Activated CD4-positive, alpha-beta T cell treated with anti-CD3 and anti-CD28 coated beads, Interleukin-10, Interleukin-2, amounts not matched to agents 100 ng/mL and 50 ng/mL, durations not matched to agents 16 hours and 8 hours (primary cell): ENCODE measurements around the gene TRPV4.
"Not testable (repeated sequence)": the region's sequence is repeated elsewhere in the genome, so short reads cannot be mapped to it uniquely, and the experiment has no call there.

Experiments used
- DNase-seq: peaks from one replicate; pipeline ENCODE4 v3.0.0-alpha.2; 2020

Gene TRPV4

DNA sequence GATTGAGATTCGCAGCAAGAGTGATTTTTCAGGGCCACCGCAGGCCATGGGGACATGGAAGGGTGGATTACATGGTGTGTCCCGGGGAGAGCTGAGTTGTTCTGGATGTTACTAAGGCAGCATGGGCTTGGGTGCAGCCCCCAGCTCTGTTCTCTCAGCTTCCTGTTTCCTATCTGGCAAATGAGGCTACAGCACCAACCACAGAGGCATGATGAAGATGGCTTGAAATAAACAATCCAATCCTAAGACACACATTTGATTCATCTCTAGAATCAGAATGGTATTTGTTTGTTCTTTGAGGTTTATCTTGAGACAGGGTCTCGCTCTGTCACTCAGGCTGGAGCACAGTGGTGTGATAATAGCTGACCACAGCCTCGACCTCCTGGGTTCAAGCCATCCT lies 25.6 kb upstream of the TRPV4 start:
- peak; percentile 21 for DNase-seq

DNA sequence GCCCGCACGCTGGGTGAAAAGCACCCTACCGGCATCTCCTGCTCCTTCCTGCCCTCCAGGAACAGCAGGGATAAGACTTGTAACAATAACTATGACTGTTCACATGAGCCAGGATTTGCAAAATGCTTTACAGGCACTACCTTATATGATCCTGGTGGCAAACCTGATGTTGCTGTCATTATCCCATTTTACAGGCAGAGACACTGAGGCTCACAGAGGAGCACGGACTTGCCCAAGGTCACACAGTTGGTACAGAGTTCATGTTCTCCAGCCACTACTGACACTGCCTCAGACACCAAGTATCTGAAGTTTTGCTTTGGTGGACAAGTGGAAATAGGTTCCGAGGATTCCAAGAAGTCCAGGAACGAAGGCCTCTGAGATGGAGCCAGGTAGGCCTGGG lies 24.5 kb upstream of the TRPV4 start:
- DNase-seq, result no peak

DNA sequence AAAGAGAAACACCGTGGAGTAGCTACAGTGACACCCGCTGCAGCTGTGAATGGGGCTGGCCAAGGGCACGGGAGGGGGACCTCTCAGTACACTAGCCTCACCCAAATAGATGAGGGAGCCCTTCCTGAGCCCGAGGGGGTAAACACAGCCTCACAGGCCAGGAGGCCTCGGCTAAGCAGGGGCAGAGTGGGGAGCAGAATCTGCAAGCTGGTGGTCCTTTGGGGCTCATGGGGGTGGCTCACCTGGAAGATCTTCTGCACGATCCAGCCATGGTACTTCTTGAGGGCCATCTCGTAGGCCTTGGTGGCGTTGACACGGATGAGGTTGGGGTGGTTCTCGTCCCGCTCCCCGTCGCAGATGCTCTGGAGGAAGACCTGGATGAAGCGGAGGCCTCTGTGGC lies 22.2 kb upstream of the TRPV4 start:
- DNase-seq, result no peak

DNA sequence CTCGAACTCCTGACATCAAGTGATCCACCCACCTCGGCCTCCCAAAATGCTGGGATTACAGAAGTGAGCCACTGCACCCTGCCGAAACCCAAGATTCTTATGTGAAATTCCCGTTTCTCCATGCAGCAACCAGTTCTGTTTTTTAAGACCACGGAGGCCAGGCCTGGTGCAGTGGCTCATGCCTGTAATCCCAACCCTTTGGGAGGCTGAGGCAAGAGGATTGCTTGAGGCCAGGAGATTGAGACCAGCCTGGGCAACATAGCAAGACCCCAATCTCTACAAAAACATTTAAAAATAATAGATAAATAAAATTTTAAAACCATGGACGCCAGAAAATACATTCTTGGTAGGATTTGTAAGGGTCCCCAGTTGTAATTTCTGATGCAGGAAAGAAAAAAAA lies 17.3 kb upstream of the TRPV4 start:
- DNase-seq, result not testable (repeated sequence)

DNA sequence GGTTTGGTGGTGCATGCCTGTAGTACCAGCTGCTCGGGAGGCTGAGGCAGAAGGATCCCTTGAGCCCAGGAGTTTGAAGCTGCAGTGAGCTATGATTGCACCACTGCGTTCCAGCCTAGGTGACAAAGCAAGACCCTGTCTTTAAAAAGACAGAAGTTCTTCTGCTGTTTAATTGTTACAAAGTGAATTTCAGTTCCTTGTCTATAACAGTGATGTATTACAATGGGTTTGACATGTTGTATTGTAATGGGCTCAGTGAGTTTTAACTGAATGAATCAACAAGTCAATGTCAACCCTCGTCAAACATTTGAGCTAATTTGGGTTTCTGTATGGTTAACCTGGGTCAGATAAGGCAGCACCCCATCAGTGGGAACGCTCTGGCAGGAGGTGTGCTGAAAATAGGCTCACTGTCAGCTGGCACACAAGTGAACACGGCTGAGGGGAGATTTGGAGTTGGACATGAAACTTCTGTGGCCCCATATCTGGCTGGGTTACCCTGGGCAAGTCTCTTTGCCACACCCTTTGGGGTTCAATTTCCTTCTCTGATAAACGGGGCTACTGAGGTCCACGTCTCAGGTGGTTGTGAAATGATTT lies 14.0 kb upstream of the TRPV4 start:
- DNase-seq, result no peak

DNA sequence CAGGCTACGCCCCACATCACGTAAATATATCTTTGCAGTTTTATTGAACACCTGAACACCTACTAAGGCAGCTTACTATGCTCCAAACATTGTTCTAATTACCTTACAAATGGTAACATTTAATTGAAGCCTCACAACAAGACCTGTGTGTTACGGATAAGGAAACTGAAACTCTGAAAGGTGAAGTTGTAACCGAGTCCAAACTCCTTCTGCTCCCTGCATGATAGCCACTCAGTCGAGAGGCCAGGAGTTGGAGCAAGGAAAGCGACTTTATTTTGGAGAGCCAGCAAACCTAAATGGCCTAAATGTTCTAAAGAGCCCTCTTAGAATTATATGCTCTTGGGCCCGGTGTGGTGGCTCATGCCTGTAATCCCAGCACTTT lies 12.6 kb upstream of the TRPV4 start:
- no peak for DNase-seq

DNA sequence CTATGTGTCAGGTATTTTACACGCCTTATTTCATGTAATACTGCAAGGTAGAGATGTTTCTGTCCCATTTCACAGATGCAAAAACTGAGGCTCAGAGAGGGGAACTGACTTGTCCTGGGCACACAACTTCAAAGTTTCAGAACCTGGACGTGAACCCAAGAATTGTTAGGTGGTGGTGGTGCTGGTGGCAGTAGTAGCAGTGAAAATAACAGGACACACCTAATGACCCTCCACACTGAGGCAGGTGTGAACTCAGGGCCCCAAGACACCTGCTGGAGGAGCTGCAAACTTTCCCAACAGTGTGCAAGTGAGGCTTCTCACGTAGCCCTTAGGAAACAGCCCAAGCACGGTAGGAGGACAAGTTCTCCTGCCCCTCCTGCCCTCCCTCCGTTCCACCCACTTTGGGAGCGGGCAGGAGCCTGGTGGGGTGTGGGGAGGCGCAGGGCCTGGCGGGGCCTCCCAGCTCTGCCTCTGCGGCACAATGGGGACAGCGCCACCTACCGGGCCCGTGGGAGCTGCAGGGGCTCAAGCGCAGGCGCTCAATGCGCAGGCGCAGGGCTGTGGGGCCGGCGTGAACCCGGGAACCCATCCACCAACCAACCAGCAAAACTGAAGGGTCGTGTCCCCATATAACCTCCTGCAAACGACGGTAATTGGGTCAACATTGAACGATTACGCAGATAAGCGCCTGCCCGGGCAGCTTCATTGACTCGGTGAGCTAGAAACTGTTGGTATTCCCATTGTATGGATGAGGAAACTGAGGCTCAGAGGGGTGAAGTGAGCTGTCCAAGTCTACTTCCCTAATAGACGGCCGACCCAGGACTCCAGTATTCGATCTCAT lies 12.0 kb upstream of the TRPV4 start:
- DNase-seq, result peak; percentile 93

DNA sequence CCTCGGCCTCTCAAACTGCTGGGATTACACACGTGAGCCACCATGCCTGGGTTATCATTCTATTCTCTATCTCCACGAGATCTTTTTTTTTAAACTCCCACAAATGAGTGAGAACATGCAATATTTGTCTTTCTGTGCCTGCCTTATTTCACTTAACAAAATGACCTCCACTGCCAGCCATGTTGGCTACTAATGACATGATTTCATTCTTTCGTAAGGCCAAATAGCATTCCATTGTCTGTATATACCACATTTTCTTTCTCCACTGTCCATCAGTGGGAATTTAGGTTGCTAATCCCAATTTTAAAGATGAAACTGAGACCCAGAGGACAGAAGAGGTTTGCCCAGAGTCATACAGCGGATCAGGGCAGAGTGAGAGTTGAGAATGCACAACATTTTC lies 10.9 kb upstream of the TRPV4 start:
- DNase-seq, result no peak

DNA sequence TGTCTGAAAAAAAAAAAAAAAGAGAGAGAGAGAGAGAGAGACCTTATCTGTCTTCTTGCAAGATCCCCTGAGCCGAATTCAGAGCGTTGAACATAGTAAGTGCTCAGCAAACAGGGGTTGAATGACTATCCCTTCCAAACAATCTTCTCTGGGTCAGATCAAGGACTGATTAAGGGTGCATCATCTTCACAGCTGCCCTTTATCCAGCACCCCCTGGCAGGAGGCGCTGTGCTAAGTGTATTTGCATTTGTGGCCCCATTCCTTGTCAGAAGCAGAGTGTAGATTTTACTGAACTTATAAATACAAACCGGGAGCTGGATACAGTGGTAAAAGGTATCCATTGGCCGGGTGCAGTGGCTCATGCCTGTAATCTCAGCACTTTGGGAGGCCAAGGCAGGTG lies 8.8 kb upstream of the TRPV4 start:
- DNase-seq, result no peak

DNA sequence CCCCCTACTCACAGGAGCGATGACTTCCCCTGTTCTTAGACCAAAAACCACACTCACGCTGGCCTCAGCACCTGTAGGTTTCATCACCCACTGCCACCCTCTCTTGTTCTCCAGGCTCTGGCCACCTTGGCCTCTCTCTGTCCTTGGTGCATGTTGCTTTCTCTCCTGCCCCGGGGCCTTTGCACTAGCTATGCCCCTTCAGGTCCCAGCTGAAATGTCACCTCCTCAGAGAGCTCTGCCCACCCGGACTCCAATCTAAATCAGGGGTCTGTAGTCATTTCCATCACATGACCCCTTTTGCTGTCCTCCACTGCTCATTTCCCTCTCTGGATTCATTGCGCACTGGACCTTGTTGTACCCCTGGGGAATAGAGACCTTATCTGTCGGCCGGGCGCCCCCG lies 8.2 kb upstream of the TRPV4 start:
- DNase-seq, result no peak

DNA sequence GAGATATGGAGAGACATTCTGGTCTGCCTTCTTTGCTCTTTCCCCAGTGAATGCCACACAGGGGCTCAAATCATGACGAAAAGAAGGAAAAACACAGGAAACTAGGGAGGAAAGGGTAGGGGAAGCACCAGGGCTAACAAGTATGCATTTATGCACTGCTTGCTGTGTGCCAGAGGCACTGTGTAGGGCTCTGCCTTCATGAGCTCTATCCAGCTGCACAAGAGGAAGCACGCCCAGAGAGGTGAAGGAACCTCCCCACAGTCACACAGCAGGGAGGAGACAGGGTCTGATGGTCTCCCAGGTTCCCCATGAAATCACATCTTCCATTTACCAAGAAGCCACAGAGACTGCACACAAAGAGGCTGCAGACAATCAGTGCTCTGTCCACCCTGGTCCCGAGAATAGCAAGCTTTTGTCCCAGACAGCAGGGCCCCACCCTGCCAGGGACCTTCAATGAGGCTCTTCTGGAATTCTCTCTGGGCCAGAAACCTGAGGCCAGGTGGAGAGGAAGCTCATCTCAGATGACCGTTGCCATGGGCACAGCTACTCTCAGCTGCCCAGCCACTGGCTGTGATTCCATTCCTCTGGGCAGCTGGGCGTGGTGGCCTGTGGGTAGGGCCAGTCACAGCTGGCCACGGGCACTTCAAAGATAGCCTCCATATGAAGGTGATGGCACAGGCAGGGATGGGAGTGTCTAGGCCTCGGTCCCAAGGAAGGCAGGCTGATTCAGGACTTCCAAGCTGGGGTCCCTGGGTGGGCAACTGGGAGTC lies 7.3 kb upstream of the TRPV4 start:
- DNase-seq, result no peak

DNA sequence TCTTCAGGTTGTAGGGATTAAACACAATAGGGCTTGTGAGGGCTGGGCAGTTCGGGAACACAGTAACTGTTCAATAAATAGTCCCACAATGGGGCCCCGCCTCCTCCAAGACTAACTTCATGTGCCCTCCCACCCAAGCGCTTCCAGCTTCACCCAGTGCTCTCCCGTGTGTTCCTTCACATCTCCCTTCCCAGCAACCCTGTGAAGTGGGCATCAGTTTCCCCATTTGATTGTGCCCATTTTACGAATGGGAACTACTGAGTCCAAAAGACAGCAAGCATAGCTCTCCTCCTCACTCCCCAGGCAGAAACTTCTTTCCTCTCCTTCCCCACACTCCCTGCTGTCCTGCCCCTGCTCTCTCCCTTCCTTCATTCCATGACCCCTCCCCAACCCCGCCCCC lies 6.2 kb upstream of the TRPV4 start:
- no peak for DNase-seq

DNA sequence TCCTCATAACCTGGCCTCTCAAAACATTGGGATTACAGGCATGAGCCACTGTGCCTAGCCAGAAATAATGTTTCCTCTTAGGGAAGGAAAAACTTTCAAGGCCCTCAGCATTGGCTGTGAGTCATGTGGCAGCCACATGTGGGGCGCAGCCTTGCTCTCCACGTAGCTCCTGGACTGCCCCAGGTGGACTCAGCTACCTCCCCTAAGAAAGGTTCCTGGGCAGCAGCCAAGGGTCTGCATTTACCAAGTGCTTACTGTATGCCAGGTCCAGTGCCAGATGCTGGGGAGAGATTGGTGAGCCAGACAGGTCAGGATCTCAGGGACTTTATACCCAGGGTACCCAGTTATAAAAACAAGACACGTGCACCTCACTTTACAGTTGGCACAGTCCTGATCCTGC lies 3.7 kb upstream of the TRPV4 start:
- DNase-seq, result no peak

DNA sequence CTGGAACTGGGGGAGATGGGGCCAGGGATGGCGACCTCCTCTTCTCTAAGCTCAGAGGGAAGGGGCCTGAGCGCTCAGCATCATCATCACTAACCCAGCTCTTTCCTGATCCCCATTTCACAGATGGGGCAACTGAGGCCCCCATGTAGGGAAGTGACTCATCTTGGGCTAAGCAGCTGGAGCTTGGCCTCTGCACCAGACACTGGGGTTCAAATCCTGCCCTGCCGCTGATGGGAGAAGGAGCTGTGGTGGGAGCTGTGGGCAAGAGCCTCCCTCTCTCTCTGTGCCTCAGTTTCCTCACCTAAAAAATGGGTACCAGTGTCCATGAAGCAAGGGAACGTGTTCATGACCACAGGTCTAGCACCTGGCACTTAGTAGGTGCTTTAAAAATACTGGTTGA lies 2.6 kb upstream of the TRPV4 start:
- DNase-seq, result no peak

DNA sequence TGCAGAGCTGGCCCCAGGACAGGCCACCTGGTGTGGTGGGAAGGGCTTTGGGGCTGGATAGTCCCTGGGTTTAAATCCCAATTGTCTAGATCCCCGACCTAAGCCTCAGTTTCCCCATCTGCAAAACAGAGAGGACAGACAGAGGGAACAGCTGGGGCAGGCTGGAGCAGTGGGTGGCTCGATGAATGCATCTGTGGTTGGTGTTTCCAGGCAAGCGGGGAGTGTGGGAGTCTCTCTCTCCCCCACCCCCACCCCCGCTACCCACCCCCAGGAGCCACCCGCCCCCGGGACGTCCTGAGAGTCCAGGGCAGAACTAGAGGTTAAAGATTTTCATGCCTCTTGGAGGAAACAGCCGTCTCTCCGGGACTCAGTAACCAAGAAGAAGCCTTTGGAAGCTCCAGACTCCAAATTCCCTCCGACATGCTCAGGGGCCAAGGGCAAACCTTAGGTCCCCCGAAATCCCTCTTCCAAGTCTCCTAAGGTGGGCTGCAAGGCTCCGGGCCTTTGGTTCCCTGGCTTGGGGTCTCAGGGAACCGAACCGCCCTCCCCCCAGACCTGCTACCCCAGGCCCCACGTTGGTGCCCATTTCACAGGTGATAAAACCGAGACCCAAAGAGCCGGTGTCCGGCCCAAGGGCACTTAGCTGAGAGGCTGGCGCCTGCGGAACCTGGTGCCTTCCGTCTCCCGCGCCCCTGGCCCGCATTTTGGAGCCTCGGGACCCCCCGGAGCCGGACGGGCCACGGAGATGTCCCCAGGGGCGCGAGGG lies 474 bp downstream of the TRPV4 start:
- DNase-seq, result no peak

DNA sequence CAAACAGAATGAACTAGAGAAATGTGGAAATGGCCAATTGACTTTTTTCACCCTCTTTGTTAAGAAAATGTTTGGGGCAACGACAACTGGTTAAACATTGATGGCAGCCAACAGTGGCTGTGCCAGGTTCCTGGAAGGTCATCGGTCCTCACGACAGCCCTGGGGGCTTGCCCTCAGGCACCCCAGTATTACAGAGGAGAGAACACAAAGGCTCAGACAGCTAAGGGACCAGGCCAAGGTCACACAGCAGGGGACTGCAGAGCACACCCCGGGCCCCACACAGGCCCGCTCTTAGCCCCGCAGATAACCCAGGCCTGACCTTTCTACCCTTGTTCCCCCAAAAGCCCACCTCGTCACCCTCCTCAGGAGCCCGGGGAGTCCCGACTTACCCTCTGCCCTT lies 1.3 kb downstream of the TRPV4 start:
- DNase-seq, result no peak

DNA sequence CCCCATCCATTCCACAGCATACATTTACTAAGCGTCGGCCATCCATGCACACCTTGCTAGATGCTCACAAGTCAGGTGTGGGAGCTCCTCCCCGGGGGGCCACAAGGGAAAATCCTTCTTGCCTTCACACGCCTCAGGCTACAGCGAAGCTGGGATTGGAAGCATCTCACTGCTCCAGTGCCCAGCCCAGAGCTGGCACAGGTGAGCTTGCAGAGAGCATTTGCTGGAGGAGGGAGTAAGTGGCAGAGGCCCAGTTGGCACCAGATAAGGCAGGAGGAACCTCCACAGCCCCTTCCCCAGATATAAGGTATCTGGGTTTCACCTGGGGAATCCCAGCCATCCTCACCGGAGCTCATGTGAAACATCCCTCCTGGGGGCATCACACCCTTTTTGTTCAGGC lies 1.8 kb downstream of the TRPV4 start:
- no peak for DNase-seq

DNA sequence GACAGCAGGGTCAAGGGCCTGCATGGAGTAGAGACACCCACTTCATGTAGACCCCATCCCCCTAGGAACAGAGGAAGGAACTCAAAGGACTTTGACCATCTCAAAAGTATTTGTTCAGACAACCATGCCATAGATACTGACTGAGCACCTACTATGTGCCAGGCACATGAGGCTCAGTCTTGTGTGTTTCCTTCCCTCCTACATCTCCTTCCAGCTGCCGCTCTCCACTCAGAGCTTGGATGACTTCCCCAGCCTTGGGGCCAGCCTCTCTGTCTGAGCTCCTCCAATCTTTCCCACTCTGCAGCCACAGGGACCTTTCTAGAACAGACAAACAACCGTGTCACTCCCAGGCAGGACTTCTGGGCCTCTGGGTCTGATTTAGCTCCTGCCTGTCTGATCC lies 2.5 kb downstream of the TRPV4 start:
- DNase-seq, result no peak

DNA sequence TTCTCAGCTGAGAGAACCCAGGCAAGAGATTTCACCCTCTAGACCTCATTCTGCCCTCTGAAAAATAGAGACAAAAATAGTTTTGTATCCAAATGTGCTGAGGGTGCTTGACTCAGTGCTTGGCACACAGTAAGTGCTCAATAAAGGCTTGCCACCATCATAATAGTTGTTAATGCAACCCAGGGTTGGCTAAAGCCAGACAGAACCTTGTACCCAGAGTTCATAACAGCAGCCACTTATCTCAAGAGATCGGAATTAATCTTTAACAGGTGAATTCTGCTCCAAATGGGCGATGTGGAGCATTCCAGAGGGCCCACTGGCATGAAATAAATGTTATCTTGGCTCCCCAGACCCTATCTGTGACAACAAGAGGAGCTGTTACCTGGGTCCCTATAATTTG lies 2.9 kb downstream of the TRPV4 start:
- DNase-seq, result no peak

DNA sequence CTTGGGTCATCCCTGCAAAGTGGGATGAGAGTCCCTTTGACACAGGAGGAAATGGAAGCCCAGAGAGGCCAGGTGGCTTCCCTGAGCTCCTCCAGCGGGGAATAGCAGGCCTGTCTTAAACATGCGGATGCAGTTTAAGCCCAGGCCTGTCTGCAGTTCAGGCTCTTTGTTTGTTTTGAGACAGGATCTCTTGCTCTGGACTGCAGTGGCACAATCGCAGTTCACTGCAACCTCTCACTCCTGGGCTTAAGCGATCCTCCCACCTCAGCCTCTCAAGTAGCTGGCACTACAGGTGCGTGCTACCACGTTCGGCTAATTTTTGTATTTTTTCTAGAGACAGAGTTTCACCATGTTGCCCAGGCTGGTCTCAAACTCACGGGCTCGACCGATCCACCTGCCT lies 3.5 kb downstream of the TRPV4 start:
- DNase-seq, result no peak

DNA sequence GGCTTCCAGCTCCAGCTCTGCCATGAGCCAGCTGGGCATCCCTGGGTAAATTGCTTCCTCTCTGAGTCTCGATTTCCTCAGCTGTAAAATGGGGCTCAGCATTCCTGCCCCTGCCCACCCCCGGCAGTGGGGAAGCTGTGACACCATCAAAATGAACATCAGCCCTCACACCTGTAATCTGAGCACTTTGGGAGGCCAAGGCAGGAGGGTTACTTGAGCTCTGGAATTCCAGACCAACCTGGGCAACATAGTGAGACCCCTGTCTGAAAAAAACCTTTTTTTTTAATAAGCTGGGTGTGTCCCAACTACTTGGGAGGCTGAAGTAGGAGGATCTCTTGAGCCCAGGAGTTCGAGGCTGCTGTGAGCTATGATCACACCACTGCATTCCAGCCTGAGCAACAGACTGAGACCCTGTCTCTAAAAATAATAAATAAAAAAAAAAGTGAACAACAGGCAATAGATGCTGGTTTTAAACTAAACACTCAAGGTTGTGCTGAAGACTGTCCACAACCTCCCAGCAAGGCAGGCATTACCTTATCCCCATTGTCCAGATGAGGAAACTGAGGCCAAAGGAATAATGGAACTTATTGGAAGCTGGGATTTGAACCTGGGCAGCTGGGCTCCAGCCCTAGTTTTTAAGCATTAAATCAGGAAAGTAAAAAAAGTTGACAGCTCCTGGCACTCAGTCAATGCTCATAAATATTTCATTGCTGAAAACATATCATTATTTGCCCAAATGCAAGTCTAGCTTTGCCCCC lies 4.3 kb downstream of the TRPV4 start:
- no peak for DNase-seq
